ENCODE results near the gene RASL11A. TPM values are rescaled to one million over a fixed set of nuclear protein-coding genes. Genes with fewer than 3 reads are reported as not detected.
A peak's percentile ranks its signal among the peaks of the same experiment; 100 is the strongest.
"Not testable (repeated sequence)": the region's sequence is repeated elsewhere in the genome, so short reads cannot be mapped to it uniquely, and the experiment has no call there.

The RASL11A gene
- total RNA-seq, 1 donor from 2014 or later = 5.8 TPM

GRCh38 chr13:27267596-27267995 is 3.0 kb upstream of the RASL11A start:
- DNase-seq (ENCODE audit: low spot score) = no peak

GRCh38 chr13:27269114-27269665 is 1.4 kb upstream of the RASL11A start:
- DNase-seq (ENCODE audit: low spot score) = no peak

- no peak for DNase-seq (ENCODE audit: low spot score)
Measured at GRCh38 chr13:27271570-27272096, 1.0 kb downstream of the RASL11A start.

- no peak for DNase-seq (ENCODE audit: low spot score)
Measured at GRCh38 chr13:27273658-27274425, 3.2 kb downstream of the RASL11A start.

- no peak for DNase-seq (ENCODE audit: low spot score)
Measured at GRCh38 chr13:27274631-27275030, 4.0 kb downstream of the RASL11A start.

GRCh38 chr13:27276188-27276587 is 5.6 kb downstream of the RASL11A start:
- DNase-seq (ENCODE audit: low spot score) = no peak

GRCh38 chr13:27279506-27279905 is 8.9 kb downstream of the RASL11A start:
- no peak for DNase-seq (ENCODE audit: low spot score)

GRCh38 chr13:27280009-27280656 is 9.5 kb downstream of the RASL11A start:
- no peak for DNase-seq (ENCODE audit: low spot score)

- no peak for DNase-seq (ENCODE audit: low spot score)
Measured at GRCh38 chr13:27280841-27281240, 10.2 kb downstream of the RASL11A start.

- no peak for DNase-seq (ENCODE audit: low spot score)
Measured at GRCh38 chr13:27281420-27281819, 10.8 kb downstream of the RASL11A start.

- no peak for DNase-seq (ENCODE audit: low spot score)
Measured at GRCh38 chr13:27283906-27284493, 13.4 kb downstream of the RASL11A start.

GRCh38 chr13:27288392-27288791 is 17.8 kb downstream of the RASL11A start:
- DNase-seq (ENCODE audit: low spot score) = no peak

GRCh38 chr13:27289011-27289665 is 18.5 kb downstream of the RASL11A start:
- DNase-seq (ENCODE audit: low spot score) = no peak

GRCh38 chr13:27290715-27291114 is 20.1 kb downstream of the RASL11A start:
- no peak for DNase-seq (ENCODE audit: low spot score)

- DNase-seq (ENCODE audit: low spot score) = not testable (repeated sequence)
Measured at GRCh38 chr13:27291967-27292366, 21.3 kb downstream of the RASL11A start.

GRCh38 chr13:27293076-27293691 is 22.6 kb downstream of the RASL11A start:
- no peak for DNase-seq (ENCODE audit: low spot score)

- DNase-seq (ENCODE audit: low spot score) = no peak
Measured at GRCh38 chr13:27293873-27294515, 23.4 kb downstream of the RASL11A start.

- DNase-seq (ENCODE audit: low spot score) = no peak
Measured at GRCh38 chr13:27295096-27295495, 24.5 kb downstream of the RASL11A start.

- no peak for DNase-seq (ENCODE audit: low spot score)
Measured at GRCh38 chr13:27295660-27296059, 25.0 kb downstream of the RASL11A start.

- no peak for DNase-seq (ENCODE audit: low spot score)
Measured at GRCh38 chr13:27296496-27296895, 25.9 kb downstream of the RASL11A start.

- peak; percentile 16 for DNase-seq (ENCODE audit: low spot score)
Measured at GRCh38 chr13:27298849-27299248, 28.2 kb downstream of the RASL11A start.
